Lung (tissue), 16 donors: ENCODE results near the gene OR2T1. TPM values are rescaled to one million over a fixed set of nuclear protein-coding genes. Genes with fewer than 3 reads are reported as not detected.

Experiments
- ATAC-seq: fragments of 200-7000 bp; cut with Tn5 transposase; one replicate; pipeline ENCODE4 v1.9.1; 2020; ENCODE audit warnings: moderate number of reproducible peaks; ENCODE audit not compliant: insufficient read depth, low FRiP score
- DNase-seq, 3 donors: peaks; one replicate each; pipeline ENCODE4 v3.0.0-alpha.2; 2013 to 2017
- H3K27ac ChIP-seq, 2 donors: one replicate each; pipeline ENCODE4 v1.5.1; 2013; ENCODE audit warnings: mild to moderate bottlenecking in 2 of 2, moderate library complexity in 2 of 2, control low read depth in 1 of 2, inconsistent platforms in 1 of 2, low read depth in 1 of 2, low read length in 1 of 2
- H3K27me3 ChIP-seq, 3 donors: one replicate each; pipeline ENCODE4 v1.5.1; 2013; ENCODE audit warnings: low read length in 2 of 3; ENCODE audit not compliant: control insufficient read depth in 3 of 3, insufficient read depth in 3 of 3
- H3K36me3 ChIP-seq, 4 donors: one replicate each; pipeline ENCODE4 v1.5.1; 2013; ENCODE audit warnings: low read length in 4 of 4, mild to moderate bottlenecking in 1 of 4, moderate library complexity in 1 of 4; ENCODE audit not compliant: control insufficient read depth in 4 of 4, insufficient read depth in 4 of 4
- H3K4me1 ChIP-seq, 5 donors: one replicate each; pipeline ENCODE4 v1.5.1; 2013; ENCODE audit warnings: low read length in 5 of 5, mild to moderate bottlenecking in 2 of 5, moderate library complexity in 1 of 5; ENCODE audit not compliant: control insufficient read depth in 5 of 5, insufficient read depth in 5 of 5
- H3K4me3 ChIP-seq: one replicate; pipeline ENCODE4 v1.5.1; 2013; ENCODE audit warnings: mild to moderate bottlenecking, control low read depth, moderate library complexity
- H3K9ac ChIP-seq, 2 donors: one replicate each; pipeline ENCODE4 v1.5.1; 2013; ENCODE audit warnings: low read length in 2 of 2, control low read depth in 1 of 2; ENCODE audit not compliant: insufficient read depth in 1 of 2
- H3K9me3 ChIP-seq, 4 donors: one replicate each; pipeline ENCODE4 v1.5.1; 2013; ENCODE audit warnings: low read length in 3 of 4, mild to moderate bottlenecking in 1 of 4, moderate library complexity in 1 of 4; ENCODE audit not compliant: control insufficient read depth in 4 of 4, insufficient read depth in 3 of 4
- WGBS, 2 donors: extraction: QIAGEN DNeasy Blood & Tissue Kit; methylation state at CpG; one replicate each; pipeline ENCODE4 v1.1.7; 2013; 5-methylcytosine and 5-hydroxymethylcytosine counted together
- long read RNA-seq, 5 donors: transcript quantifications; one replicate each; lab custom pipeline, GENCODE V29; 2026
- polyA plus RNA-seq, 2 donors: library from polyadenylated mRNA; stranded (reverse); fragments of 200-250 nt; gene quantifications; one replicate each; pipeline ENCODE4 v1.2.1, GENCODE V29; 2013
- total RNA-seq, 2 donors: library from RNA; depleted of rRNA in 1 of 2; stranded (reverse); fragments of >200 nt in 1 of 2; gene quantifications; one replicate each; pipeline ENCODE4 v1.2.1, GENCODE V29; 2014 to 2021
- TF ChIP-seq, protein P1 (sequence below): IDR thresholded peaks from 2 replicates; pipeline ENCODE4 v1.5.1; 2012; ENCODE audit warnings: mild to moderate bottlenecking; ENCODE audit errors: control extremely low read depth, extremely low read depth
- donor health status: control.
- donor health status: control.
- donor health status: Bipolar disorder and iron deficiency.
- donor health status: healthy.
- donor health status: DM: yes; HTN: yes; CAD: no.

OR2T1 gene, protein sequence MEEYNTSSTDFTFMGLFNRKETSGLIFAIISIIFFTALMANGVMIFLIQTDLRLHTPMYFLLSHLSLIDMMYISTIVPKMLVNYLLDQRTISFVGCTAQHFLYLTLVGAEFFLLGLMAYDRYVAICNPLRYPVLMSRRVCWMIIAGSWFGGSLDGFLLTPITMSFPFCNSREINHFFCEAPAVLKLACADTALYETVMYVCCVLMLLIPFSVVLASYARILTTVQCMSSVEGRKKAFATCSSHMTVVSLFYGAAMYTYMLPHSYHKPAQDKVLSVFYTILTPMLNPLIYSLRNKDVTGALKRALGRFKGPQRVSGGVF
- total RNA-seq (not detected), polyA plus RNA-seq (not detected)
- long read RNA-seq, donor 1: 0 reads
- long read RNA-seq, donor 2: 0 reads
- long read RNA-seq, donor 3: 0 reads
- long read RNA-seq, donor 4: 0 reads
- long read RNA-seq, donor 5: 0 reads

DNA sequence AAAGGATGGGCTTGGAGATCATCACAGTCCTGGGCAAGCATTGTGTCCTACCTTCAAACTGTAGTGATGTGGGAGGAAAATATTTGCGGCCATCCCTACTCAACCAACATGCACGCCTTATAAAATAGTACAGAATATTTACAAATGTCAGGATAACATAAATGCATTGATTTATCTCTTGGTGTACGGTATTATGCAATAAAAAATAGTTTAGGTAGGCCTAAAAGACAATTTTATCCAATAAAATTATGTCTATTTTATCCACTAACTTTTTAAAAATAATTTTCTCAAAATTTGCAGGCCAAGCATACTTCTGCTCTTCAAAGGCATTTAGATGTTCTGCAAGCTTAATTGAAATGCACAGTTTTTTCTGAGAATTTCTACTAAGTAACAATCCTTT, at the start of gene OR2T1:
Gene OR2T1, plus strand, starts transcription at position 301 of the 400 bp plus-strand sequence. CDS start 3,100 bp downstream, outside the sequence.
- H3K36me3 ChIP-seq: no peaks in the 10 kb centered on the region
- WGBS, 2 donors: 77 to 87% methylated on average over 3 of the region's 3 CpGs
- peaks cover 0 to 5% (median 0%) of the 10 kb centered on the region in 4 donors for H3K9me3 ChIP-seq
- no peaks in the 10 kb centered on the region for H3K4me1 ChIP-seq
- no peak for ATAC-seq
- DNase-seq: no peak
- no peaks in the 10 kb centered on the region for H3K27me3 ChIP-seq
- no peak within 1 kb of the TSS for H3K9ac ChIP-seq
- H3K4me3 ChIP-seq: no peak within 1 kb of the TSS
- no peak within 1 kb of the TSS for H3K27ac ChIP-seq
- TF ChIP-seq, protein P1, sequence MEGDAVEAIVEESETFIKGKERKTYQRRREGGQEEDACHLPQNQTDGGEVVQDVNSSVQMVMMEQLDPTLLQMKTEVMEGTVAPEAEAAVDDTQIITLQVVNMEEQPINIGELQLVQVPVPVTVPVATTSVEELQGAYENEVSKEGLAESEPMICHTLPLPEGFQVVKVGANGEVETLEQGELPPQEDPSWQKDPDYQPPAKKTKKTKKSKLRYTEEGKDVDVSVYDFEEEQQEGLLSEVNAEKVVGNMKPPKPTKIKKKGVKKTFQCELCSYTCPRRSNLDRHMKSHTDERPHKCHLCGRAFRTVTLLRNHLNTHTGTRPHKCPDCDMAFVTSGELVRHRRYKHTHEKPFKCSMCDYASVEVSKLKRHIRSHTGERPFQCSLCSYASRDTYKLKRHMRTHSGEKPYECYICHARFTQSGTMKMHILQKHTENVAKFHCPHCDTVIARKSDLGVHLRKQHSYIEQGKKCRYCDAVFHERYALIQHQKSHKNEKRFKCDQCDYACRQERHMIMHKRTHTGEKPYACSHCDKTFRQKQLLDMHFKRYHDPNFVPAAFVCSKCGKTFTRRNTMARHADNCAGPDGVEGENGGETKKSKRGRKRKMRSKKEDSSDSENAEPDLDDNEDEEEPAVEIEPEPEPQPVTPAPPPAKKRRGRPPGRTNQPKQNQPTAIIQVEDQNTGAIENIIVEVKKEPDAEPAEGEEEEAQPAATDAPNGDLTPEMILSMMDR: no peak

DNA sequence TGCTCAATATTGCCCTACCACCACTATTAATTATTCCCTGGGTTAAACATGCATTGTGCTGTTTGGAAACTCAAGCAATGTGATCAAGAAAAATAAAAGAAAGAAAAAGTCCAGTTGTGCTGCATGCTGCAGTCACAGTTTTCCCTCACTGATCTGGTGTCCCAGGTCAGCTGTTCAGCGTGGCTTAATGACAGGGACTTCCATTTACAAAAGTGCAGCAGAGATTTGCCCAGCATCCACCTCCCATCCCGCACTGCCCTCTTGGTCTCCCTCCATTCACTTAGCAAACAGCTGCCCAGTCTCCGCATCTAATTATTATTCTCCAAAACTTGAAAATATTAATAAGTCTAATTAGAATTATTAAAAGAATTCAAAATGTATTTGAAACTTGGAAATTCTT, 43.4 kb upstream of the OR2T1 start:
- Histone ChIP-seq H3K27me3 (no peaks in the 10 kb centered on the region), H3K4me3 (no peak overlapping the region), H3K36me3 (no peaks in the 10 kb centered on the region), H3K4me1 (no peaks in the 10 kb centered on the region), H3K27ac (no peak overlapping the region), H3K9ac (no peak overlapping the region), H3K9me3 (peaks cover 0 to 6% (median 0%) of the 10 kb centered on the region in 4 donors)
- ATAC-seq (no peak), DNase-seq (no peak)
- TF ChIP-seq, protein P1: no peak
- 81 to 87% methylated on average over 3 of the region's 3 CpGs for WGBS, 2 donors

DNA sequence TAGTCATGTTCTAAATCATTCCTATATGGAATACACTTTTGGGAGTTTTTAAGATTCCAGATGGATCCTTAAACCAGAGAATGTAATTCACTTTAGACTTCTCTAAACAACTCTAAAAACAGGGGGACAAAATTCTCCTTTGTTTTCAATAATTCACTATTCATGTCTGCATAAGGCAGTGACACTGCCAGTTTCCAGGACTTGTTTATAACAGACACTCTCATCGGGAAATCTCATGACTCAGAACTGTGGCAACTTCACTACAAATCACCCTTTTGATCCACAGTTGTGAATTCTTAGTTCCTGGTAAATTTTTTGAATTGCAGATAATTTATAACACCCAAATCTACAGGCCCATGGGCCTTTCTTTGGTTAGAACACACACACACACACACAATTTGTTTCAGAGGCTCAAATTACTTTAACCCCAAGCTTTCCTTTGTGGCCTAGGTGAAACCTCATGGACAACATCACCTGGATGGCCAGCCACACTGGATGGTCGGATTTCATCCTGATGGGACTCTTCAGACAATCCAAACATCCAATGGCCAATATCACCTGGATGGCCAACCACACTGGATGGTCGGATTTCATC, 41.6 kb upstream of the OR2T1 start, which contains the start of gene OR2T4:
Gene OR2T4, plus strand, starts transcription at position 545 of the 595 bp plus-strand sequence. Its CDS starts 0 bp downstream, at position 545.
- Histone ChIP-seq H3K4me3 (no peak within 1 kb of the TSS), H3K36me3 (no peaks in the 10 kb centered on the region), H3K4me1 (no peaks in the 10 kb centered on the region), H3K9ac (no peak within 1 kb of the TSS), H3K27me3 (no peaks in the 10 kb centered on the region), H3K27ac (no peak within 1 kb of the TSS), H3K9me3 (peaks cover 0 to 9% (median under 1%) of the 10 kb centered on the region in 4 donors)
- WGBS, 2 donors: 51 to 55% methylated on average over 3 of the region's 3 CpGs
- TF ChIP-seq, protein P1: no peak
- DNase-seq: no peak
- no peak for ATAC-seq
